ENCODE results near the gene OARD1. TPM values are rescaled to one million over a fixed set of nuclear protein-coding genes. Genes with fewer than 3 reads are reported as not detected.

OARD1 gene
- polyA plus RNA-seq, 1 of the 3 experiments (the other 2 are of a cell fraction) = 5.6 TPM

DNA sequence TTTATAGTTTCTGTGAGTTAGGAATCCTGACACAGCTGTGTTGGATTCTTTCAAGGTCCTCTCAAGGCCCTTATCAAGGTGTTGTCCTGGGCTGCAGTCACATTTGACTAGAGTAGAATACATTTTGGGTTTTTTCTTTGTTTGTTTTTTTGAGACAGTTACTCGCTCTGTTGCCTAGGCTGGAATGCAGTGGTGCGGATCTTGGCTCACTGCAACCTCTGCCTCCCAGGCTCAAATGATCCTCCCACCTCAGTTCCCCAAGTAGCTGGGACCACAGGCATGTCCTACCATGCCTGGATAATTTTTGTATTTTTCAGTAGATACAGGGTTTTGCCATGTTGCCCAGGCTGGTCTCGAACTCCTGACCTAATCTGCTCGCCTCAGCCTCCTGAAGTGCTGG lies 16.3 kb upstream of the OARD1 start:
- ChIA-PET POLR2A (no interaction called here), CTCF (interaction anchor here (1.2 to 1.5 kb wide), 2 partner anchors 12 to 94 kb away, joined by 4 read pairs; no protein-coding TSS in a partner anchor)
- Histone ChIP-seq H3F3A (replicated peaks; ENCODE audit: insufficient read depth) (no peaks in the 10 kb centered on the region), H3K4me2 (no peak overlapping the region), H3K9me2 (no peaks in the 10 kb centered on the region), H3K27me3 (ENCODE audit: insufficient read depth) (no peaks in the 10 kb centered on the region), H3K4me1 (ENCODE audit: control insufficient read depth in 1 of 2, insufficient read depth in 2 of 2, low read depth in 1 of 2, low read length in 1 of 2) (no peaks in the 10 kb centered on the region), H4K20me1 (ENCODE audit: insufficient read depth) (peaks cover 7% of the 10 kb centered on the region; the same call in 1 of the 2 replicates), H3K9ac (no peak overlapping the region), H3K9me3 (no peaks in the 10 kb centered on the region), H3K36me3 (replicated peaks in 1 of 2; ENCODE audit: control insufficient read depth in 1 of 2, insufficient read depth in 2 of 2, low read length in 1 of 2) (peaks cover 81 to 90% of the 10 kb centered on the region in 2 experiments), H3K79me2 (ENCODE audit: insufficient read depth) (peaks cover 33% of the 10 kb centered on the region; the same call in 1 of the 2 replicates), H3K4me3 (ENCODE audit: low read depth in 2 of 2, low read length in 1 of 2) (no peak overlapping the region), H3K27ac (ENCODE audit: low read depth in 2 of 2, low read length in 1 of 2) (no peak overlapping the region), H2AFZ (ENCODE audit: low read depth) (no peak overlapping the region)
- TF ChIP-seq MAX (IDR thresholded peaks at IDR 0.05; ENCODE audit: low read depth) = no peak
- TF ChIP-seq SIN3A (IDR thresholded peaks at IDR 0.05; ENCODE audit: borderline replicate concordance, low read depth, low read length) = no peak
- TF ChIP-seq YY1 (IDR thresholded peaks at IDR 0.05; ENCODE audit: low read depth) = no peak
- TF ChIP-seq TCF12 (IDR thresholded peaks at IDR 0.05) = no peak
- TF ChIP-seq USF1 (IDR thresholded peaks at IDR 0.05; ENCODE audit: borderline replicate concordance, low read depth) = no peak
- TF ChIP-seq SMC3 (IDR thresholded peaks at IDR 0.05; ENCODE audit: low read depth, low read length) = no peak
- TF ChIP-seq EZH2phosphoT487 (IDR thresholded peaks at IDR 0.05; ENCODE audit: borderline replicate concordance, low read depth) = no peak
- TF ChIP-seq NRF1 (IDR thresholded peaks at IDR 0.05; ENCODE audit: low read depth, low read length) = no peak
- TF ChIP-seq FOSL2 (IDR thresholded peaks at IDR 0.05; ENCODE audit: borderline replicate concordance, low read depth) = no peak
- no peak for TF ChIP-seq CTCF (IDR thresholded peaks at IDR 0.05)
- TF ChIP-seq RXRA (IDR thresholded peaks at IDR 0.05; ENCODE audit: borderline replicate concordance, low read depth) = no peak
- TF ChIP-seq GATA2 (CRISPR knock-in tag; IDR thresholded peaks at IDR 0.05) = no peak
- no peak for TF ChIP-seq EP300 (IDR thresholded peaks at IDR 0.05; ENCODE audit: borderline replicate concordance in 1 of 2, low read depth in 1 of 2, low read length in 1 of 2)
- no peak for TF ChIP-seq FOXM1 (IDR thresholded peaks at IDR 0.05; ENCODE audit: low read depth)
- no peak for TF ChIP-seq RFX5 (IDR thresholded peaks at IDR 0.05; ENCODE audit: low read length)
- DNase-seq = no peak
- 95% methylated on average over 4 of the region's 4 CpGs for WGBS (ENCODE audit: low lambda C conversion rate)

DNA sequence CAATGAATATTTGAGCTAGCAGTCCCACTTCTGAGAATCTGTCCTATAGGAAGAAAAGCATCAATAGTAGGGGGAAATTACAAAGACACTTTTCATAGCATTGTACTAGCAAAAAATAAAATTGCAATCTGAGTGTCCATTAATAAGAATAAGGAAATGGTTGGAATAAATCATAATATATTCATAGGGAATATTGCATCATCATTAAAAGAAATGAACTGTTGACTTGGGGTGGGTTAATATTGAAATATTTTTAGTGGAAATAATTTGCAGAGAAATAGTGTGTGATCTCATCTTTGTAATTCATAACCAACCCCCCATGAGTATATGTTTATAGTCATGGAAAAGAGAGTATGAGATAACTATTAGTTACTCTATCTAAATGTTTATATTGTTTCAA lies 13.0 kb upstream of the OARD1 start:
- Histone ChIP-seq H3F3A (replicated peaks; ENCODE audit: insufficient read depth) (no peaks in the 10 kb centered on the region), H3K4me2 (no peak overlapping the region), H3K79me2 (ENCODE audit: insufficient read depth) (peaks cover 64% of the 10 kb centered on the region), H3K36me3 (replicated peaks in 1 of 2; ENCODE audit: control insufficient read depth in 1 of 2, insufficient read depth in 2 of 2, low read length in 1 of 2) (peaks cover 79 to 83% of the 10 kb centered on the region in 2 experiments), H3K4me3 (ENCODE audit: low read depth in 2 of 2, low read length in 1 of 2) (no peak overlapping the region), H3K4me1 (ENCODE audit: control insufficient read depth in 1 of 2, insufficient read depth in 2 of 2, low read depth in 1 of 2, low read length in 1 of 2) (no peaks in the 10 kb centered on the region; a peak in 1 of 4 replicates), H3K27me3 (ENCODE audit: insufficient read depth) (no peaks in the 10 kb centered on the region), H4K20me1 (ENCODE audit: insufficient read depth) (peaks cover 14% of the 10 kb centered on the region), H3K9me3 (no peaks in the 10 kb centered on the region), H3K9me2 (no peaks in the 10 kb centered on the region), H3K27ac (ENCODE audit: low read depth in 2 of 2, low read length in 1 of 2) (no peak overlapping the region), H2AFZ (ENCODE audit: low read depth) (no peak overlapping the region), H3K9ac (no peak overlapping the region)
- no peak for DNase-seq
- ChIA-PET POLR2A (no interaction called here), CTCF (no interaction called here)
- TF ChIP-seq ELF1 (IDR thresholded peaks at IDR 0.05) (no peak), RCOR1 (IDR thresholded peaks at IDR 0.05; ENCODE audit: low read length) (no peak), POLR2AphosphoS5 (IDR thresholded peaks at IDR 0.05; ENCODE audit: low read depth, low read length) (no peak), CHD2 (IDR thresholded peaks at IDR 0.05; ENCODE audit: low read length, partially characterized antibody) (no peak), RXRA (IDR thresholded peaks at IDR 0.05; ENCODE audit: borderline replicate concordance, low read depth) (no peak), RFX5 (IDR thresholded peaks at IDR 0.05; ENCODE audit: low read length) (no peak), REST (IDR thresholded peaks at IDR 0.05; ENCODE audit: low read depth, low read length) (no peak), SIN3A (IDR thresholded peaks at IDR 0.05; ENCODE audit: borderline replicate concordance, low read depth, low read length) (no peak), GABPA (IDR thresholded peaks at IDR 0.05; ENCODE audit: low read depth) (no peak), FOXJ3 (CRISPR knock-in tag; IDR thresholded peaks at IDR 0.05) (no peak), MXI1 (IDR thresholded peaks at IDR 0.05; ENCODE audit: low read depth, low read length) (no peak), NFIC (IDR thresholded peaks at IDR 0.05; ENCODE audit: borderline replicate concordance) (no peak), SMC3 (IDR thresholded peaks at IDR 0.05; ENCODE audit: low read depth, low read length) (no peak)
